Uterus (tissue), 4 donors: ENCODE results near the gene ZBTB11. TPM values are rescaled to one million over a fixed set of nuclear protein-coding genes. Genes with fewer than 3 reads are reported as not detected.
A peak's percentile ranks its signal among the peaks of the same experiment; 100 is the strongest.

Source experiments
- DNase-seq, 2 donors: peaks; one replicate each; pipeline ENCODE4 v3.0.0-alpha.2; 2019 to 2020
- H3K27ac ChIP-seq, 2 donors: fragments of 200-600 bp; sonication (generic); 1 replicate in 1 of 2; 2 replicates in 1 of 2; pipeline ENCODE4 v1.5.1; 2016 to 2018
- H3K27me3 ChIP-seq, 2 donors: fragments of 200-600 bp; sonication (generic); one replicate each; pipeline ENCODE4 v1.5.1; 2018 to 2019; ENCODE audit warnings: control low read depth in 1 of 2
- H3K36me3 ChIP-seq, 2 donors: fragments of 200-600 bp; sonication (generic); one replicate each; pipeline ENCODE4 v1.5.1; 2019; ENCODE audit warnings: control low read depth in 1 of 2
- H3K4me1 ChIP-seq, 2 donors: fragments of 200-600 bp; sonication (generic); one replicate each; pipeline ENCODE4 v1.5.1; 2018 to 2019; ENCODE audit warnings: control low read depth in 1 of 2
- H3K4me3 ChIP-seq, 2 donors: fragments of 200-600 bp; sonication (generic); 1 replicate in 1 of 2; 2 replicates in 1 of 2; pipeline ENCODE4 v1.5.1; 2018 to 2019; ENCODE audit warnings: mild to moderate bottlenecking in 1 of 2
- H3K9me3 ChIP-seq, 2 donors: fragments of 200-600 bp; sonication (generic); one replicate each; pipeline ENCODE4 v1.5.1; 2019; ENCODE audit warnings: control low read depth in 1 of 2
- POLR2A ChIP-seq, 2 donors: fragments of 450-650 bp; IDR thresholded peaks; one replicate each; pipeline ENCODE4 v1.6.1; 2016; ENCODE audit warnings: antibody characterized with exemption in 2 of 2, mild to moderate bottlenecking in 1 of 2, moderate library complexity in 1 of 2
- intact Hi-C: fragments of 100-400 bp; cut with DNase I; formaldehyde crosslinking; loops from one replicate; pipeline ENCODE4 v1.15.1; 2023; ENCODE audit warnings: low total_unique reads
- total RNA-seq, 4 donors: library from RNA; depleted of rRNA in 3 of 4; stranded (reverse); fragments of >200 nt in 3 of 4; gene quantifications; one replicate each; pipeline versions ENCODE4 v1.1.0 to v1.2.4, GENCODE V29; 2014 to 2023
- TF ChIP-seq, protein P1 (sequence below), 4 experiments: fragments of 200-600 bp in 2 of 4; fragments of 450-650 bp in 2 of 4; sonication (generic) in 2 of 4; IDR thresholded peaks; one replicate each; pipeline ENCODE4 v1.5.1; 2016 to 2019; ENCODE audit warnings: antibody characterized with exemption in 4 of 4, mild to moderate bottlenecking in 2 of 4, moderate library complexity in 1 of 4
- donor health status: DM: yes; HTN: yes; CAD: no.

The ZBTB11 gene
- total RNA-seq, 4 donors from 2014 or later = 16.1 to 42.0 (median 25.7) TPM

- peak; percentile 93 to 96 for DNase-seq
- H3K4me1 ChIP-seq = peaks cover 0 to 7% of the 10 kb centered on the region in 2 donors
- no peaks in the 10 kb centered on the region for H3K27me3 ChIP-seq
- no peaks in the 10 kb centered on the region for H3K36me3 ChIP-seq
- TF ChIP-seq, protein P1, sequence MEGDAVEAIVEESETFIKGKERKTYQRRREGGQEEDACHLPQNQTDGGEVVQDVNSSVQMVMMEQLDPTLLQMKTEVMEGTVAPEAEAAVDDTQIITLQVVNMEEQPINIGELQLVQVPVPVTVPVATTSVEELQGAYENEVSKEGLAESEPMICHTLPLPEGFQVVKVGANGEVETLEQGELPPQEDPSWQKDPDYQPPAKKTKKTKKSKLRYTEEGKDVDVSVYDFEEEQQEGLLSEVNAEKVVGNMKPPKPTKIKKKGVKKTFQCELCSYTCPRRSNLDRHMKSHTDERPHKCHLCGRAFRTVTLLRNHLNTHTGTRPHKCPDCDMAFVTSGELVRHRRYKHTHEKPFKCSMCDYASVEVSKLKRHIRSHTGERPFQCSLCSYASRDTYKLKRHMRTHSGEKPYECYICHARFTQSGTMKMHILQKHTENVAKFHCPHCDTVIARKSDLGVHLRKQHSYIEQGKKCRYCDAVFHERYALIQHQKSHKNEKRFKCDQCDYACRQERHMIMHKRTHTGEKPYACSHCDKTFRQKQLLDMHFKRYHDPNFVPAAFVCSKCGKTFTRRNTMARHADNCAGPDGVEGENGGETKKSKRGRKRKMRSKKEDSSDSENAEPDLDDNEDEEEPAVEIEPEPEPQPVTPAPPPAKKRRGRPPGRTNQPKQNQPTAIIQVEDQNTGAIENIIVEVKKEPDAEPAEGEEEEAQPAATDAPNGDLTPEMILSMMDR (IDR thresholded peaks at IDR 0.05) = peak in 3 of 4 experiments; percentile 19 to 39 (median 26)
- peak; percentile 59 to 64 for TF ChIP-seq POLR2A (IDR thresholded peaks at IDR 0.05)
- H3K9me3 ChIP-seq = no peaks in the 10 kb centered on the region
- peak overlapping the region; percentile 92 to 99 for H3K27ac ChIP-seq
- intact Hi-C loops = loop anchor here (10.0 kb wide), 1 partner anchor 101 kb away; the partner anchor contains the start of gene PCNP
- peak overlapping the region; percentile 93 to 95 for H3K4me3 ChIP-seq
Measured at GRCh38 chr3:101676216-101676764, 642 bp downstream of the ZBTB11 start.

GRCh38 chr3:101675709-101676215, 1.2 kb downstream of the ZBTB11 start:
- TF ChIP-seq, protein P1 (IDR thresholded peaks at IDR 0.05) = no peak
- TF ChIP-seq POLR2A (IDR thresholded peaks at IDR 0.05) = no peak
- DNase-seq = peak; percentile 49
- Histone ChIP-seq H3K36me3 (no peaks in the 10 kb centered on the region), H3K4me3 (peak overlapping the region; percentile 93 to 95), H3K27me3 (no peaks in the 10 kb centered on the region), H3K27ac (peak overlapping the region; percentile 92 to 99), H3K4me1 (peaks cover 0 to 7% of the 10 kb centered on the region in 2 donors), H3K9me3 (no peaks in the 10 kb centered on the region)
- intact Hi-C loops = loop anchor here (10.0 kb wide), 1 partner anchor 101 kb away; the partner anchor contains the start of gene PCNP

- Histone ChIP-seq H3K4me3 (no peak overlapping the region), H3K36me3 (no peaks in the 10 kb centered on the region), H3K27me3 (no peaks in the 10 kb centered on the region), H3K9me3 (no peaks in the 10 kb centered on the region), H3K27ac (no peak overlapping the region), H3K4me1 (peaks cover 0 to 7% of the 10 kb centered on the region in 2 donors)
- no peak for DNase-seq
- intact Hi-C loops = loop anchor here (10.0 kb wide), 1 partner anchor 100 kb away; the partner anchor contains the start of gene PCNP
- no peak for TF ChIP-seq POLR2A (IDR thresholded peaks at IDR 0.05)
- TF ChIP-seq, protein P1 (IDR thresholded peaks at IDR 0.05) = no peak
Measured at GRCh38 chr3:101674518-101674917, 2.4 kb downstream of the ZBTB11 start.

DNA sequence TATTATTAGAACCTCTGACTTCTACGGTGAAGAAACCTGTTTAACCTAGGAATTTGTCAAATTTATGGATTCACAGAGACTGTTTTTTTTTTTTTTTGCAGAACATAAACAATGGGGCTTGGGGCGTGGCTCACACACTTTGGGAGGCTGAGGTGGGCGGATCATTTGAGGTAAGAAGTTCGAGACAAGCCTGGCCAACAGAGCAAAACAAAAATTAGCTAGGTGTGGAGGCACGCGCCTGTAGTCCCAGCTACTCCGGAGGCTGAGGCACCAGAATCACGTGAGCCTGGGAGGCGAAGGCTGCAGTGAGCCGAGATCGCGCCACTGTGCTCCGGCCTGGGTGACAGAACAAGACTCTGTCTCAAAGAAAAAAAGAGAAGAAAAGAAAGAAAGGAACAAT, 3.0 kb downstream of the ZBTB11 start:
- Histone ChIP-seq H3K27ac (no peak overlapping the region), H3K27me3 (no peaks in the 10 kb centered on the region), H3K4me3 (no peak overlapping the region), H3K4me1 (peaks cover 0 to 7% of the 10 kb centered on the region in 2 donors), H3K36me3 (no peaks in the 10 kb centered on the region), H3K9me3 (no peaks in the 10 kb centered on the region)
- intact Hi-C loops = loop anchor here (10.0 kb wide), 1 partner anchor 99 kb away; the partner anchor contains the start of gene PCNP
- TF ChIP-seq, protein P1 (IDR thresholded peaks at IDR 0.05) = no peak
- no peak for TF ChIP-seq POLR2A (IDR thresholded peaks at IDR 0.05)
- DNase-seq = no peak

- H3K9me3 ChIP-seq = no peaks in the 10 kb centered on the region
- TF ChIP-seq, protein P1 (IDR thresholded peaks at IDR 0.05) = no peak
- no peak for TF ChIP-seq POLR2A (IDR thresholded peaks at IDR 0.05)
- no peak overlapping the region for H3K4me3 ChIP-seq
- H3K36me3 ChIP-seq = no peaks in the 10 kb centered on the region
- DNase-seq = no peak
- no peaks in the 10 kb centered on the region for H3K4me1 ChIP-seq
- H3K27me3 ChIP-seq = no peaks in the 10 kb centered on the region
- intact Hi-C loops = loop anchor here (10.0 kb wide), 1 partner anchor 96 kb away; the partner anchor contains the start of gene PCNP
- no peak overlapping the region for H3K27ac ChIP-seq
Measured at GRCh38 chr3:101671014-101671413, 5.9 kb downstream of the ZBTB11 start.
